Endothelial cell (in vitro differentiated cells): ENCODE data around the gene AGBL4. TPM values are rescaled to one million over a fixed set of nuclear protein-coding genes. Genes with fewer than 3 reads are reported as not detected.
"Not testable (repeated sequence)": the region's sequence is repeated elsewhere in the genome, so short reads cannot be mapped to it uniquely, and the experiment has no call there.

ENCODE experiments used
- DNase-seq: peaks from one replicate; pipeline ENCODE4 v3.0.0; 2021; ENCODE audit warnings: low spot score
- H3K27ac Mint-ChIP-seq: one replicate; pipeline ENCODE4 v1.8.0; 2021; ENCODE audit warnings: mixed read lengths, inconsistent platforms; ENCODE audit not compliant: unreplicated experiment
- H3K27me3 Mint-ChIP-seq: one replicate; pipeline ENCODE4 v1.8.0; 2021; ENCODE audit warnings: mild to moderate bottlenecking, moderate library complexity, mixed read lengths, inconsistent platforms; ENCODE audit not compliant: unreplicated experiment
- H3K36me3 Mint-ChIP-seq: one replicate; pipeline ENCODE4 v1.8.0; 2021; ENCODE audit warnings: mild to moderate bottlenecking, low read depth, mixed read lengths, inconsistent platforms; ENCODE audit not compliant: unreplicated experiment
- H3K4me1 Mint-ChIP-seq: one replicate; pipeline ENCODE4 v1.8.0; 2021; ENCODE audit warnings: mild to moderate bottlenecking, mixed read lengths, inconsistent platforms; ENCODE audit not compliant: unreplicated experiment
- H3K4me3 Mint-ChIP-seq: one replicate; pipeline ENCODE4 v1.8.0; 2021; ENCODE audit warnings: mild to moderate bottlenecking, mixed read lengths, inconsistent platforms; ENCODE audit not compliant: unreplicated experiment
- H3K9me3 Mint-ChIP-seq: one replicate; pipeline ENCODE4 v1.8.0; 2021; ENCODE audit warnings: mixed read lengths, inconsistent platforms; ENCODE audit not compliant: unreplicated experiment
- CTCF ChIP-seq: fragments of 200-600 bp; sonication (generic); IDR thresholded peaks from one replicate; pipeline ENCODE4 v1.5.0; 2021; ENCODE audit warnings: antibody characterized with exemption; ENCODE audit not compliant: unreplicated experiment
- total RNA-seq: library from RNA; stranded (reverse); fragmentation: NEBNext Ultra II Directional; extraction: Animal tissue kit (Norgen Biotek cat#: 25700); gene quantifications from one replicate; pipeline ENCODE4 v1.2.1, GENCODE V29; 2021; ENCODE audit not compliant: unreplicated experiment

The AGBL4 gene
- total RNA-seq, 1 donor from 2014 or later: 0.51 TPM

- Mint-ChIP-seq H3K4me1 (peaks cover 2% of the 10 kb centered on the region), H3K4me3 (no peak overlapping the region), H3K27ac (no peak overlapping the region), H3K27me3 (no peaks in the 10 kb centered on the region), H3K9me3 (no peaks in the 10 kb centered on the region), H3K36me3 (no peaks in the 10 kb centered on the region)
- no peak for TF ChIP-seq CTCF
- DNase-seq: no peak
Observed at GRCh38 chr1:49318218-49318617, 705.5 kb downstream of the AGBL4 start.

GRCh38 chr1:49307457-49307856, 716.3 kb downstream of the AGBL4 start:
- no peaks in the 10 kb centered on the region for H3K9me3 Mint-ChIP-seq

GRCh38 chr1:49306507-49307070, 717.2 kb downstream of the AGBL4 start:
- Mint-ChIP-seq H3K4me3 (no peak overlapping the region), H3K36me3 (no peaks in the 10 kb centered on the region), H3K27me3 (no peaks in the 10 kb centered on the region), H3K4me1 (no peaks in the 10 kb centered on the region), H3K27ac (no peak overlapping the region), H3K9me3 (no peaks in the 10 kb centered on the region)
- no peak for DNase-seq
- TF ChIP-seq CTCF: no peak

More at GRCh38 chr1:49307457-49307856, 716.3 kb downstream of the AGBL4 start:
- no peaks in the 10 kb centered on the region for H3K36me3 Mint-ChIP-seq
- no peaks in the 10 kb centered on the region for H3K27me3 Mint-ChIP-seq
- no peak for DNase-seq
- no peak overlapping the region for H3K4me3 Mint-ChIP-seq
- no peaks in the 10 kb centered on the region for H3K4me1 Mint-ChIP-seq
- no peak overlapping the region for H3K27ac Mint-ChIP-seq
- TF ChIP-seq CTCF: no peak

- H3K27ac Mint-ChIP-seq, DNase-seq, H3K4me3 Mint-ChIP-seq, H3K9me3 Mint-ChIP-seq, H3K27me3 Mint-ChIP-seq, H3K36me3 Mint-ChIP-seq, H3K4me1 Mint-ChIP-seq: not testable (repeated sequence)
Observed at GRCh38 chr1:49302400-49302799, 721.4 kb downstream of the AGBL4 start.

- Mint-ChIP-seq H3K4me3 (no peak overlapping the region), H3K27ac (no peak overlapping the region), H3K27me3 (no peaks in the 10 kb centered on the region)
Observed at GRCh38 chr1:49298304-49298703, 725.5 kb downstream of the AGBL4 start.

More at GRCh38 chr1:49298304-49298703, 725.5 kb downstream of the AGBL4 start:
- no peak for DNase-seq
- no peak for TF ChIP-seq CTCF
- Mint-ChIP-seq H3K36me3 (no peaks in the 10 kb centered on the region), H3K4me1 (peaks cover 9% of the 10 kb centered on the region), H3K9me3 (no peaks in the 10 kb centered on the region)
